HCT116 (cell line): Measurements from ENCODE around the gene AARSD1.

Experiments used
- CTCF ChIP-seq, 3 experiments: fragments of 200-600 bp in 1 of 3; sonication (generic) in 1 of 3; IDR thresholded peaks in 2 of 3; conservative IDR thresholded peaks in 1 of 3; 2 replicates each; pipeline ENCODE4 v1.5.1; 2012 to 2017; ENCODE audit warnings: low read depth in 2 of 3, low read length in 2 of 3, antibody characterized with exemption in 1 of 3, borderline replicate concordance in 1 of 3, control low read depth in 1 of 3, mild to moderate bottlenecking in 1 of 3, mixed read lengths in 1 of 3, mixed run types in 1 of 3, moderate library complexity in 1 of 3; ENCODE audit not compliant: insufficient read depth in 1 of 3
- EGR1 ChIP-seq: IDR thresholded peaks from 2 replicates; pipeline ENCODE4 v1.6.1; 2012; ENCODE audit warnings: low read depth
- JUND ChIP-seq: IDR thresholded peaks from 2 replicates; pipeline ENCODE4 v1.6.1; 2012
- POLR2A ChIP-seq: IDR thresholded peaks from 2 replicates; pipeline ENCODE4 v1.7.0; 2011; ENCODE audit warnings: borderline replicate concordance; ENCODE audit not compliant: insufficient read depth, insufficient read length; ENCODE audit errors: extremely low read depth
- REST ChIP-seq: IDR thresholded peaks from 2 replicates; pipeline ENCODE4 v1.6.1; 2012; ENCODE audit warnings: low read depth
- SIN3A ChIP-seq: IDR thresholded peaks from 2 replicates; pipeline ENCODE4 v1.6.1; 2012; ENCODE audit warnings: low read depth
- SRF ChIP-seq: IDR thresholded peaks from 2 replicates; pipeline ENCODE4 v1.6.1; 2012; ENCODE audit warnings: low read depth
- TCF7L2 ChIP-seq: IDR thresholded peaks from 2 replicates; pipeline ENCODE4 v1.7.0; 2011; ENCODE audit warnings: borderline replicate concordance, inconsistent platforms; ENCODE audit not compliant: insufficient read depth, insufficient read length; ENCODE audit errors: extremely low read depth
- ZFX ChIP-seq: fragments of 450-650 bp; IDR thresholded peaks from 2 replicates; pipeline ENCODE4 v1.6.1; 2017
- ZNF274 ChIP-seq: fragments of 200-500 bp; sonication (Bioruptor generic); IDR thresholded peaks from 2 replicates; pipeline ENCODE4 v1.6.1; 2014; ENCODE audit warnings: mild to moderate bottlenecking, low read depth, low read length, inconsistent platforms

- TF ChIP-seq TCF7L2 = no peak
- TF ChIP-seq ZNF274 = no peak
- TF ChIP-seq EGR1 = no peak
- no peak for TF ChIP-seq CTCF (IDR thresholded peaks at IDR 0.05 in 2 of 3, conservative IDR thresholded peaks at IDR 0.05 in 1 of 3; ENCODE audit: borderline replicate concordance in 1 of 3, insufficient read depth in 1 of 3, low read depth in 2 of 3, low read length in 2 of 3)
- no peak for TF ChIP-seq REST
- TF ChIP-seq POLR2A = no peak
- TF ChIP-seq JUND = no peak
- TF ChIP-seq SRF = no peak
- TF ChIP-seq ZFX = no peak
- no peak for TF ChIP-seq SIN3A
Measured at GRCh38 chr17:42969001-42969581, 4.8 kb upstream of the AARSD1 start.
